Measurements from ENCODE around the gene AGAP1. TPM values are rescaled to one million over a fixed set of nuclear protein-coding genes. Genes with fewer than 3 reads are reported as not detected.

Gene AGAP1
- total RNA-seq, 2 donors from 2014 or later, result 16.1 to 40.1 TPM

- Histone ChIP-seq H3K4me1 (replicated peaks) (no peaks in the 10 kb centered on the region), H3K27me3 (replicated peaks; ENCODE audit: insufficient read depth) (peaks cover 5% of the 10 kb centered on the region), H3K36me3 (no peaks in the 10 kb centered on the region), H3K27ac (no peak overlapping the region), H3K9me3 (no peaks in the 10 kb centered on the region), H3K4me3 (no peak overlapping the region)
- TF ChIP-seq POLR2A (IDR thresholded peaks at IDR 0.05) (no peak), CTCF (IDR thresholded peaks at IDR 0.05) (no peak), POLR2AphosphoS5 (IDR thresholded peaks at IDR 0.05) (no peak)
- intact Hi-C loops (cut with DNase I), result no loop called here
- 94% methylated on average over 6 of the region's 6 CpGs for WGBS
- no peak for DNase-seq (ENCODE audit: low spot score)
Measured at GRCh38 chr2:236157366-236157765, 663.5 kb downstream of the AGAP1 start.

GRCh38 chr2:236157815-236158498, 664.1 kb downstream of the AGAP1 start:
- H3K9me3 ChIP-seq, result no peaks in the 10 kb centered on the region
- H3K27ac ChIP-seq, result no peak overlapping the region
- peaks cover 5% of the 10 kb centered on the region for H3K27me3 ChIP-seq (replicated peaks; ENCODE audit: insufficient read depth)
- 93% methylated on average over 10 of the region's 10 CpGs for whole genome bisulfite sequencing
- no peaks in the 10 kb centered on the region for H3K36me3 ChIP-seq
- TF ChIP-seq POLR2A (IDR thresholded peaks at IDR 0.05), result no peak
- TF ChIP-seq POLR2AphosphoS5 (IDR thresholded peaks at IDR 0.05), result no peak
- TF ChIP-seq CTCF (IDR thresholded peaks at IDR 0.05), result no peak
- no peaks in the 10 kb centered on the region for H3K4me1 ChIP-seq (replicated peaks)
- DNase-seq (ENCODE audit: low spot score), result no peak
- H3K4me3 ChIP-seq, result no peak overlapping the region
- intact Hi-C loops (cut with DNase I), result no loop called here

- Histone ChIP-seq H3K4me3 (no peak overlapping the region), H3K9me3 (no peaks in the 10 kb centered on the region), H3K4me1 (replicated peaks) (no peaks in the 10 kb centered on the region), H3K27ac (no peak overlapping the region), H3K36me3 (no peaks in the 10 kb centered on the region), H3K27me3 (replicated peaks; ENCODE audit: insufficient read depth) (peaks cover 15% of the 10 kb centered on the region)
- intact Hi-C loops (cut with DNase I), result no loop called here
- DNase-seq (ENCODE audit: low spot score), result no peak
- 54% methylated on average over 45 of the region's 45 CpGs for WGBS
- TF ChIP-seq POLR2AphosphoS5 (IDR thresholded peaks at IDR 0.05) (no peak), POLR2A (IDR thresholded peaks at IDR 0.05) (no peak), CTCF (IDR thresholded peaks at IDR 0.05) (no peak)
Measured at GRCh38 chr2:236158969-236159777, 665.3 kb downstream of the AGAP1 start.

- no peak overlapping the region for H3K4me3 ChIP-seq
- TF ChIP-seq POLR2A (IDR thresholded peaks at IDR 0.05), result no peak
- TF ChIP-seq CTCF (IDR thresholded peaks at IDR 0.05), result no peak
- no peak for TF ChIP-seq POLR2AphosphoS5 (IDR thresholded peaks at IDR 0.05)
- H3K4me1 ChIP-seq (replicated peaks), result no peaks in the 10 kb centered on the region
- WGBS, result 45% methylated on average over 19 of the region's 33 CpGs
- peaks cover 21% of the 10 kb centered on the region for H3K27me3 ChIP-seq (replicated peaks; ENCODE audit: insufficient read depth)
- H3K9me3 ChIP-seq, result no peaks in the 10 kb centered on the region
- DNase-seq (ENCODE audit: low spot score), result no peak
- H3K36me3 ChIP-seq, result no peaks in the 10 kb centered on the region
- no peak overlapping the region for H3K27ac ChIP-seq
- intact Hi-C loops (cut with DNase I), result no loop called here
Measured at GRCh38 chr2:236159778-236160170, 665.9 kb downstream of the AGAP1 start.
